Keratinocyte (primary cell): ENCODE measurements around the gene CHRNG.

Source experiments
- EZH2 ChIP-seq: IDR thresholded peaks from one replicate; pipeline ENCODE4 v1.6.1; 2012; ENCODE audit warnings: inconsistent platforms, mild to moderate bottlenecking, low read length, moderate library complexity
- TF ChIP-seq, protein P1 (sequence below), 3 experiments: IDR thresholded peaks in 1 of 3; conservative IDR thresholded peaks in 1 of 3; optimal IDR thresholded peaks in 1 of 3; 2 replicates in 2 of 3; 3 replicates in 1 of 3; pipeline versions ENCODE3 to v1.5.1; 2011; ENCODE audit warnings: low read length in 3 of 3, mild to moderate bottlenecking in 3 of 3, moderate library complexity in 2 of 3, control low read depth in 1 of 3, inconsistent platforms in 1 of 3; ENCODE audit not compliant: insufficient read depth in 2 of 3; ENCODE audit errors: extremely low read depth in 1 of 3

DNA sequence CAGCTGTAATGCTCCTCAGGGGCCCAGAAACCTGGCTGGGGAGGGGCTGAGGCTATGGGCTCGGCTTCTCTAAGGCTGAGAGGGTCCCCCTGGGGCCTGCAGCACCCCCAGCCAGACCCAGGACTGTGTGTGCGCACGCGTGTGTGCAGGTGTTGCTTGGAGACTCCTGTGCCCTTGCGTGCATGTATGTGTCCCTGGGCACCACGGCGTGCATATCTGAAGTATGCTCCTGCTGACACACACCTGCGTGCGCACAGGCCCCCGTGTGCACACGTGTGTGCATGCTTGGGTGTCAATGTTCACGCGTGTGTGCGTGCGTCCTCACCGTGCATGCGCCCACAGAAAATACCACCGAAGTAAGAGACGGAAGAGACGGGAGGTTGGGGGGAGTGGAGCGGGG, 37.0 kb upstream of the CHRNG start:
- TF ChIP-seq, protein P1, sequence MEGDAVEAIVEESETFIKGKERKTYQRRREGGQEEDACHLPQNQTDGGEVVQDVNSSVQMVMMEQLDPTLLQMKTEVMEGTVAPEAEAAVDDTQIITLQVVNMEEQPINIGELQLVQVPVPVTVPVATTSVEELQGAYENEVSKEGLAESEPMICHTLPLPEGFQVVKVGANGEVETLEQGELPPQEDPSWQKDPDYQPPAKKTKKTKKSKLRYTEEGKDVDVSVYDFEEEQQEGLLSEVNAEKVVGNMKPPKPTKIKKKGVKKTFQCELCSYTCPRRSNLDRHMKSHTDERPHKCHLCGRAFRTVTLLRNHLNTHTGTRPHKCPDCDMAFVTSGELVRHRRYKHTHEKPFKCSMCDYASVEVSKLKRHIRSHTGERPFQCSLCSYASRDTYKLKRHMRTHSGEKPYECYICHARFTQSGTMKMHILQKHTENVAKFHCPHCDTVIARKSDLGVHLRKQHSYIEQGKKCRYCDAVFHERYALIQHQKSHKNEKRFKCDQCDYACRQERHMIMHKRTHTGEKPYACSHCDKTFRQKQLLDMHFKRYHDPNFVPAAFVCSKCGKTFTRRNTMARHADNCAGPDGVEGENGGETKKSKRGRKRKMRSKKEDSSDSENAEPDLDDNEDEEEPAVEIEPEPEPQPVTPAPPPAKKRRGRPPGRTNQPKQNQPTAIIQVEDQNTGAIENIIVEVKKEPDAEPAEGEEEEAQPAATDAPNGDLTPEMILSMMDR (optimal IDR thresholded peaks at IDR 0.05 in 1 of 3, IDR thresholded peaks at IDR 0.05 in 1 of 3, conservative IDR thresholded peaks at IDR 0.05 in 1 of 3; ENCODE audit: extremely low read depth in 1 of 3, insufficient read depth in 2 of 3, low read length in 3 of 3), result no peak
- peak; percentile 59 for TF ChIP-seq EZH2
